ENCODE measurements around the gene SNRNP48. TPM values are rescaled to one million over a fixed set of nuclear protein-coding genes. Genes with fewer than 3 reads are reported as not detected.

SNRNP48 gene
- total and polyA plus RNA-seq, 2 of the 4 experiments (the other 2 are of a cell fraction) = 5.2 to 6.2 TPM

DNA sequence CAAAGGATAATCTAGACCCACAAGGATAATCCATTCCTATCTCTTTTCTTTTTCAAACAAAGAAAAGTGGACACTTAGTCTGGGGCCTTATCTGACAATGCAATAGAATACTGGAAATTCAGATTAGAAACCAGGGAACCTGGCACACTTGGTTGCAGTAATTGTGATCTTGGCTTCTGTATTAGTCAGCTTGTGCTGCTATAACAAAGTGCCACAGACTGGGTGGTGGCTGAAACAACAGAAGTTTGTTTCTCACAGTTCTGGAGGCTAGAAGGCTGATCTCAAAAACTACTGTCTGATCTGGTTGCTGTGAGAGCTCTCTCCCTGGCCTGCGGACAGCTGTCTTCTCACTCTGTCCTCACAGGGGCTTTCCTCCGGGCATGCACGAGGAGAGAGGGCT lies 49.4 kb downstream of the SNRNP48 start:
- no peaks in the 10 kb centered on the region for H3K79me1 ChIP-seq (ENCODE audit: low read depth in 1 of 2, low read length in 2 of 2)
- peak overlapping the region; percentile 92; the same call in 1 of the 2 replicates for H3K27ac ChIP-seq (ENCODE audit: insufficient read depth, low read length)
- no peak for DNase-seq
- intact Hi-C loops (cut with micrococcal nuclease) (no loop called here), in situ Hi-C loops (cut with MboI; ENCODE audit: low sequenced_read_pairs) (no loop called here), dilution Hi-C loops (cut with HindIII; ENCODE audit: low sequenced_read_pairs, unreplicated experiment) (no loop called here)
- no peaks in the 10 kb centered on the region for H3K9me1 ChIP-seq (ENCODE audit: insufficient read depth, low read length)
- H3K23ac ChIP-seq (ENCODE audit: low read depth, low read length) = no peak overlapping the region
- peaks cover 9% of the 10 kb centered on the region for H3K4me1 ChIP-seq (ENCODE audit: control insufficient read depth, insufficient read depth, low read length)
- no peak overlapping the region; the same call in 1 of the 2 replicates for H3K4ac ChIP-seq (ENCODE audit: low read depth, low read length)
- H3K14ac ChIP-seq (replicated peaks; ENCODE audit: low read depth, low read length) = no peak overlapping the region
- 0 out of 2 replicates have a peak overlapping the region, but pooled peaks have one; percentile 3 for H2AK5ac ChIP-seq (ENCODE audit: low read depth, low read length)
- no peak overlapping the region for H2AK9ac ChIP-seq (replicated peaks; ENCODE audit: low read depth, low read length, poor library complexity)
- H2AFZ ChIP-seq (replicated peaks; ENCODE audit: low read length, poor library complexity) = no peak overlapping the region
- no peak for ATAC-seq (ENCODE audit: low read depth)
- no peaks in the 10 kb centered on the region for H4K20me1 ChIP-seq (ENCODE audit: insufficient read depth, low read length)
- peak overlapping the region; percentile 26; the same call in 1 of the 2 replicates for H2BK20ac ChIP-seq (ENCODE audit: low read depth, low read length)
- ChIA-PET POLR2A (ENCODE audit: unreplicated experiment) (no interaction called here), CTCF (no interaction called here)
- H3K18ac ChIP-seq (ENCODE audit: low read depth, low read length) = peak overlapping the region; percentile 82
- H4K5ac ChIP-seq (ENCODE audit: low read depth, low read length) = peak overlapping the region; percentile 83
- 0 out of 3 replicates have a peak overlapping the region, but pooled peaks have one; percentile 1 for H2BK15ac ChIP-seq (ENCODE audit: low read depth, low read length)
- H3K36me3 ChIP-seq (ENCODE audit: control insufficient read depth, insufficient read depth, low read length) = no peaks in the 10 kb centered on the region
- no peak for TF ChIP-seq MAFK (IDR thresholded peaks at IDR 0.05; ENCODE audit: low read depth, low read length)
- no peak for TF ChIP-seq CTCF (conservative IDR thresholded peaks at IDR 0.05; ENCODE audit: low read depth, low read length)
- TF ChIP-seq RCOR1 (IDR thresholded peaks at IDR 0.05; ENCODE audit: insufficient replicate concordance, low read length) = no peak
- TF ChIP-seq MAZ (IDR thresholded peaks at IDR 0.05; ENCODE audit: borderline replicate concordance, low read depth, low read length) = no peak
- no peak overlapping the region for H3K9ac ChIP-seq (ENCODE audit: low read depth, low read length)
- H4K91ac ChIP-seq (ENCODE audit: insufficient read depth, low read depth, low read length) = peak overlapping the region; percentile 17
- WGBS, 2 experiments (ENCODE audit: extremely low coverage in 2 of 2, insufficient read length in 1 of 2) = 88% methylated on average over 2 of the region's 3 CpGs; no CpG with 5 or more reads in 1 of the 2 experiments
- no peak overlapping the region; a peak in 1 of 4 replicates for H4K8ac ChIP-seq (ENCODE audit: low read depth in 2 of 2, low read length in 2 of 2)
- H3K4me3 ChIP-seq (ENCODE audit: insufficient read depth, low read depth, low read length) = no peak overlapping the region
- H2BK5ac ChIP-seq (ENCODE audit: low read depth, low read length, poor library complexity, severe bottlenecking) = peak overlapping the region; percentile 70
- BruUV-seq (replicated peaks) = no TSS peak
- H3K27me3 ChIP-seq (ENCODE audit: control insufficient read depth, insufficient read depth, low read length) = no peaks in the 10 kb centered on the region
- H3K56ac ChIP-seq (ENCODE audit: extremely low read depth, insufficient read depth, low read length) = no peak overlapping the region
- H3K9me3 ChIP-seq (ENCODE audit: control insufficient read depth, insufficient read depth, low read length) = no peaks in the 10 kb centered on the region
- H3K4me2 ChIP-seq (ENCODE audit: low read depth, low read length) = no peak overlapping the region
- peak overlapping the region; percentile 11; the same call in 1 of the 2 replicates for H2BK120ac ChIP-seq (ENCODE audit: low read depth, low read length)
